Upper lobe of right lung (tissue), 1 donor: ENCODE data around the gene TEX2. TPM values are rescaled to one million over a fixed set of nuclear protein-coding genes. Genes with fewer than 3 reads are reported as not detected.
"Not testable (repeated sequence)": the region's sequence is repeated elsewhere in the genome, so short reads cannot be mapped to it uniquely, and the experiment has no call there.

Experiments used
- ATAC-seq: fragments of 200-7000 bp; cut with Tn5 transposase; one replicate; pipeline ENCODE4 v1.9.1; 2020; ENCODE audit warnings: mild to moderate bottlenecking, moderate library complexity
- DNase-seq: peaks from one replicate; pipeline ENCODE4 v3.0.0-alpha.2; 2020
- H3K27ac ChIP-seq: fragments of 200-600 bp; one replicate; pipeline ENCODE4 v1.8.0; 2022
- H3K27me3 ChIP-seq: fragments of 200-600 bp; one replicate; pipeline ENCODE4 v1.8.0; 2022; ENCODE audit warnings: mild to moderate bottlenecking
- H3K36me3 ChIP-seq: fragments of 200-600 bp; one replicate; pipeline ENCODE4 v1.8.0; 2022
- H3K4me1 ChIP-seq: fragments of 200-600 bp; one replicate; pipeline ENCODE4 v1.8.0; 2022
- H3K4me3 ChIP-seq: fragments of 200-600 bp; one replicate; pipeline ENCODE4 v1.8.0; 2022; ENCODE audit warnings: mild to moderate bottlenecking
- H3K9me3 ChIP-seq: fragments of 200-600 bp; one replicate; pipeline ENCODE4 v1.8.0; 2022
- intact Hi-C: fragments of 100-400 bp; cut with DNase I; formaldehyde crosslinking; loops from one replicate; pipeline ENCODE4 v1.11.0; 2022
- total RNA-seq: library from RNA; stranded (reverse); fragmentation: NEBNext Ultra II Directional; extraction: Animal tissue kit (Norgen Biotek cat#: 25700); gene quantifications from one replicate; pipeline ENCODE4 v1.2.1, GENCODE V29; 2021
- TF ChIP-seq, protein P1 (sequence below): fragments of 200-600 bp; IDR thresholded peaks from one replicate; pipeline ENCODE4 v1.8.0; 2022; ENCODE audit warnings: antibody characterized with exemption
- donor health status: DM: no; HTN: yes; CAD: no; lungs with severe emphysema.

Gene TEX2
- total RNA-seq, 1 donor from 2014 or later = 50.6 TPM

DNA sequence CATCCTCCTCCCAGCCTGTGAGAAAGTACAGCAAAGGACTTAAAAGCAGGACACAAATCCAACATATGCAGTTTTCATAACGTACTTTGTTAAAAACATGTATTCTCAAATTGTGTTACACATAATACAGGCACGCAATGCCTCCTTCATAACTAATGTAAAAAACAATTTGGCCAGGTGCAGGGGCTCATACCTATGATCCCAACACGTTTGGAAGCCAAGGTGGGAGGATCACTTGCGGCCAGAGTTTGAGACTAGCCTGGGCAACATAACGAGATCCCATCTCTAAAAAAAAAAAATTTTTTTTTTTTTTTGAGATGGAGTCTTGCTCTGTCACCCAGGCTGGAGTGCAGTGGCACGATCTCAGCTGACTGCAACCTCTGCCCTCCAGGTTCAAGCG is 20.4 kb downstream of the TEX2 start:
- H3K36me3 ChIP-seq = no peaks in the 10 kb centered on the region
- H3K4me1 ChIP-seq = peaks cover 41% of the 10 kb centered on the region
- H3K9me3 ChIP-seq = no peaks in the 10 kb centered on the region
- H3K4me3 ChIP-seq = no peak overlapping the region
- ATAC-seq (no peak), DNase-seq (no peak)
- no peaks in the 10 kb centered on the region for H3K27me3 ChIP-seq
- TF ChIP-seq, protein P1, sequence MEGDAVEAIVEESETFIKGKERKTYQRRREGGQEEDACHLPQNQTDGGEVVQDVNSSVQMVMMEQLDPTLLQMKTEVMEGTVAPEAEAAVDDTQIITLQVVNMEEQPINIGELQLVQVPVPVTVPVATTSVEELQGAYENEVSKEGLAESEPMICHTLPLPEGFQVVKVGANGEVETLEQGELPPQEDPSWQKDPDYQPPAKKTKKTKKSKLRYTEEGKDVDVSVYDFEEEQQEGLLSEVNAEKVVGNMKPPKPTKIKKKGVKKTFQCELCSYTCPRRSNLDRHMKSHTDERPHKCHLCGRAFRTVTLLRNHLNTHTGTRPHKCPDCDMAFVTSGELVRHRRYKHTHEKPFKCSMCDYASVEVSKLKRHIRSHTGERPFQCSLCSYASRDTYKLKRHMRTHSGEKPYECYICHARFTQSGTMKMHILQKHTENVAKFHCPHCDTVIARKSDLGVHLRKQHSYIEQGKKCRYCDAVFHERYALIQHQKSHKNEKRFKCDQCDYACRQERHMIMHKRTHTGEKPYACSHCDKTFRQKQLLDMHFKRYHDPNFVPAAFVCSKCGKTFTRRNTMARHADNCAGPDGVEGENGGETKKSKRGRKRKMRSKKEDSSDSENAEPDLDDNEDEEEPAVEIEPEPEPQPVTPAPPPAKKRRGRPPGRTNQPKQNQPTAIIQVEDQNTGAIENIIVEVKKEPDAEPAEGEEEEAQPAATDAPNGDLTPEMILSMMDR = no peak
- no peak overlapping the region for H3K27ac ChIP-seq
- intact Hi-C loops = no loop called here

- Histone ChIP-seq H3K27ac (peak overlapping the region; percentile 20), H3K9me3 (no peaks in the 10 kb centered on the region), H3K36me3 (no peaks in the 10 kb centered on the region), H3K4me1 (peaks cover 41% of the 10 kb centered on the region), H3K27me3 (no peaks in the 10 kb centered on the region), H3K4me3 (no peak overlapping the region)
- peak; percentile 60 for ATAC-seq
- DNase-seq = no peak
- intact Hi-C loops = no loop called here
- TF ChIP-seq, protein P1 = no peak
Observed at GRCh38 chr17:64240741-64241347, 22.2 kb downstream of the TEX2 start.

DNA sequence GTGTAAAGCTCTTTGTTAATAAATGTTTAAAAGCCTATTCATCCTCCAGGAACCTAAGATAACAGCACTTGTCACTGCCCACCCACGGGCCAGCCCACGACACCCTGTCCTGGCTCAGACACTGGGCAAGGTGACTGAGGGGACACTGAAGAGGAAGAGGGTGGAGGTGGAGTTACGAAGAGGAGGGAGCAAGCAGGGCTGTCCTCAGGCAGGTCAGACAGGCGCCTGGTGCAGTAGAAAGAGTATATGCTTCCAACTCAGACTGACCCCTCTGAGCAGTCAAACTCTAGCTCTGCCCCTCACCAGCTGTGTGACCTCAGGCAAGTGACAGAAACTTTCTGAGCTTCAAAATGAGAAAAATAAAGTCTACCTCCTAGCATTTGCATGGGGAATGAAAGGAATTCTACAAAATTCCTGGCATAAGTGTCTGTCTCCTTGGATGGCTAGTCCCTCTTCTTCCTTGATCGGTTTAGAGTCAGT is 22.8 kb downstream of the TEX2 start:
- H3K4me3 ChIP-seq = no peak overlapping the region
- H3K4me1 ChIP-seq = peaks cover 41% of the 10 kb centered on the region
- ATAC-seq (peak; percentile 86), DNase-seq (no peak)
- H3K27ac ChIP-seq = no peak overlapping the region
- H3K9me3 ChIP-seq = no peaks in the 10 kb centered on the region
- no peaks in the 10 kb centered on the region for H3K27me3 ChIP-seq
- TF ChIP-seq, protein P1 = peak; percentile 18
- intact Hi-C loops = no loop called here
- H3K36me3 ChIP-seq = no peaks in the 10 kb centered on the region

GRCh38 chr17:64238449-64238848 is 24.6 kb downstream of the TEX2 start:
- intact Hi-C loops, H3K27ac ChIP-seq, H3K9me3 ChIP-seq, ATAC-seq, DNase-seq, H3K36me3 ChIP-seq, H3K27me3 ChIP-seq, H3K4me3 ChIP-seq: not testable (repeated sequence)
- peaks cover 25% of the 10 kb centered on the region for H3K4me1 ChIP-seq

GRCh38 chr17:64236827-64237403 is 26.1 kb downstream of the TEX2 start:
- H3K27ac ChIP-seq = no peak overlapping the region
- no peaks in the 10 kb centered on the region for H3K27me3 ChIP-seq
- H3K4me1 ChIP-seq = peaks cover 26% of the 10 kb centered on the region
- H3K4me3 ChIP-seq = no peak overlapping the region
- intact Hi-C loops = no loop called here
- no peak for DNase-seq
- H3K9me3 ChIP-seq = no peaks in the 10 kb centered on the region
- no peaks in the 10 kb centered on the region for H3K36me3 ChIP-seq
- no peak for ATAC-seq
- TF ChIP-seq, protein P1 = peak; percentile 22

GRCh38 chr17:64234961-64235360 is 28.1 kb downstream of the TEX2 start:
- Histone ChIP-seq H3K27ac (no peak overlapping the region), H3K36me3 (no peaks in the 10 kb centered on the region), H3K27me3 (no peaks in the 10 kb centered on the region), H3K4me3 (no peak overlapping the region), H3K4me1 (peaks cover 26% of the 10 kb centered on the region), H3K9me3 (no peaks in the 10 kb centered on the region)
- no peak for ATAC-seq
- TF ChIP-seq, protein P1 = no peak
- DNase-seq = no peak
- intact Hi-C loops = no loop called here
